OCI-LY3 (cell line): ENCODE data around the gene BICD1.

Experiments used
- EZH2phosphoT487 ChIP-seq: fragments of 200-600 bp; shearing (Covaris generic); IDR thresholded peaks from 2 replicates; pipeline ENCODE4 v1.6.1; 2018; ENCODE audit warnings: antibody characterized with exemption, mixed run types, low read depth
- TF ChIP-seq, protein P1 (sequence below): fragments of 200-600, 300-600 bp; sonication (generic); IDR thresholded peaks from 2 replicates; pipeline ENCODE4 v1.5.1; 2014; ENCODE audit warnings: antibody characterized with exemption, low read length, low read depth

DNA sequence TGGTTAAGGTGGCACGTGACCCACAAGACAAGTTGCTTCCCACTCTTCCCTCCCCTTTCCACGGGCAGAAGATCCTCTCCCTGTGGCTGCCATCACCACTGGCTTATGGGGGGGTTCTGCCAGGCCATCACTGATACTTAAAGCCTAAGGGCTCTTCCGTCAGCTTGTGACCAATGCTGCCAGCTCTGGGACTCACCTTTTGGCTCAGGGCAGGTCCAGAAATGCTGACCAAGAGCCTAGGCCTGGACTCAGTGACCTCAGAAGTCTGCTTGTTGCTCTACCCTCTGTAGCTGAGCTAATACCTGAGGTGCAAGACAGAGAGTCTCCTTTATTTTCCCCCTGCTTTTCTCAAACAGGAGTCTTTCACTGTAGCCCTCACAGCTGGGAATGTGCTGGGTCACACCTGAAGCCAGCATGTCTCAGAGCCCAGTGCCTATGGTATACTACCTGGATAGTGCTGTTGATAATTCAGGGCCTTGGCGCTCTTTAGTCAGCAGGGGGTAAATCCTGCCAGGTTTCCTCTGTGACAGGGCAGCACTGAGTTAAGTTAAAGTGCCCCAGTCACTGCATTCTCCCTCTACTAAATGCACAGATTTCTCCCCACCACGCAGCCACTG, 312.4 kb downstream of the BICD1 start:
- TF ChIP-seq, protein P1, sequence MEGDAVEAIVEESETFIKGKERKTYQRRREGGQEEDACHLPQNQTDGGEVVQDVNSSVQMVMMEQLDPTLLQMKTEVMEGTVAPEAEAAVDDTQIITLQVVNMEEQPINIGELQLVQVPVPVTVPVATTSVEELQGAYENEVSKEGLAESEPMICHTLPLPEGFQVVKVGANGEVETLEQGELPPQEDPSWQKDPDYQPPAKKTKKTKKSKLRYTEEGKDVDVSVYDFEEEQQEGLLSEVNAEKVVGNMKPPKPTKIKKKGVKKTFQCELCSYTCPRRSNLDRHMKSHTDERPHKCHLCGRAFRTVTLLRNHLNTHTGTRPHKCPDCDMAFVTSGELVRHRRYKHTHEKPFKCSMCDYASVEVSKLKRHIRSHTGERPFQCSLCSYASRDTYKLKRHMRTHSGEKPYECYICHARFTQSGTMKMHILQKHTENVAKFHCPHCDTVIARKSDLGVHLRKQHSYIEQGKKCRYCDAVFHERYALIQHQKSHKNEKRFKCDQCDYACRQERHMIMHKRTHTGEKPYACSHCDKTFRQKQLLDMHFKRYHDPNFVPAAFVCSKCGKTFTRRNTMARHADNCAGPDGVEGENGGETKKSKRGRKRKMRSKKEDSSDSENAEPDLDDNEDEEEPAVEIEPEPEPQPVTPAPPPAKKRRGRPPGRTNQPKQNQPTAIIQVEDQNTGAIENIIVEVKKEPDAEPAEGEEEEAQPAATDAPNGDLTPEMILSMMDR: no peak
- TF ChIP-seq EZH2phosphoT487: no peak
